M059J (cell line): Measurements from ENCODE around the gene MIDN. TPM values are rescaled to one million over a fixed set of nuclear protein-coding genes. Genes with fewer than 3 reads are reported as not detected.

Experiments
- DNase-seq: peaks from one replicate; pipeline ENCODE4 v3.0.0-alpha.2; 2012; ENCODE audit warnings: low read depth
- total RNA-seq: library from RNA; depleted of rRNA; stranded (reverse); fragments of >200 nt; shearing (Covaris generic); gene quantifications from 2 replicates; pipeline ENCODE4 v1.2.3, GENCODE V29; 2014

MIDN gene
- total RNA-seq, 1 experiment from 2014 or later = 11.0 TPM

GRCh38 chr19:1232652-1233072 is 15.7 kb upstream of the MIDN start:
- DNase-seq = peak; percentile 65

- DNase-seq = no peak
These were observed 15.2 kb upstream of the MIDN start for GRCh38 chr19:1233115-1233667.

DNA sequence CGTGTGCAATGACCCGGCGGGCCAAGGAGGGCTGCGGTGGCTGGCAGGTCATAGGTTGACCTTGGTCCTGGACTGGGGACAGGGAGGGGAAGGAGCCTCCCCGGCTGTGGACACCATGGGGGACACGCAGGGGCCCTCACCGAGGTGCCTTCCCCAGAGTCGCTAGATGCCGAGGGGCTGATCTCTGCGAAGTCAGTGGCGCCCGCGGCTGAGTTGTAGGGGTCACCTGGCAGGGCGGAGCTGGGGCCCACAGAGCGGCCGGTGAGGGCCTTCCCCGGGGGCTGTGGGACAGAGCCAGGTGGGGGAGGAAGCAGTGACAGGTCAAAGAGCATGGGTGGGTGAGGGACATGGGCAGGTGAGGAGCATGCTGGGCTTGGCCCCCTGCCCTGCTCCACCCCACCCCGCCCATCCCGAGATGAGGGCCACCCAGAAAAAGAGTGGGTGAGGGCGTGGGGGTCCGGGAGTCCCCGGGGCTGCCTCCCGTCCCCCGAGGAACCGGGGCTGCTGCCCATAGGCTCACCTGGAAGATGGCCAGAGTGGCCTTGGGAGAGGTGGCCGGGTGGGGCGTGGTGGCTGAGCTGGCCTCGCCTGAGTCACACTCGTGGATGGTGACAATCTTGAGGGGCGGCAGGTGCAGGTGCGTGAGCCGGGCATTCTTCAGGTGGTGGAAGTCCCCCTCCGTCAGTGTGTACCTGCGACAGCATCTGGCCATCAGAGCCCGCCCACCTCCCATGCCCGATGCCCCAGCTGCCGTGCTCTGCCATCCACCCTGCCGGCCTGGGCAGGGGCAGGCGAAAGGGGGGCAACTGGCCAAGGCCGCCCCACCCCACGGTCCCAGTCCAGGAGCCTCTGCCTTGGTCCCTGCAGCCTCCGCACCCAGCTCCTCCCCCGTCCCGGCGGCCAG is 14.1 kb upstream of the MIDN start:
- no peak for DNase-seq

- no peak for DNase-seq
These were observed 13.4 kb upstream of the MIDN start for GRCh38 chr19:1234955-1235380.

DNA sequence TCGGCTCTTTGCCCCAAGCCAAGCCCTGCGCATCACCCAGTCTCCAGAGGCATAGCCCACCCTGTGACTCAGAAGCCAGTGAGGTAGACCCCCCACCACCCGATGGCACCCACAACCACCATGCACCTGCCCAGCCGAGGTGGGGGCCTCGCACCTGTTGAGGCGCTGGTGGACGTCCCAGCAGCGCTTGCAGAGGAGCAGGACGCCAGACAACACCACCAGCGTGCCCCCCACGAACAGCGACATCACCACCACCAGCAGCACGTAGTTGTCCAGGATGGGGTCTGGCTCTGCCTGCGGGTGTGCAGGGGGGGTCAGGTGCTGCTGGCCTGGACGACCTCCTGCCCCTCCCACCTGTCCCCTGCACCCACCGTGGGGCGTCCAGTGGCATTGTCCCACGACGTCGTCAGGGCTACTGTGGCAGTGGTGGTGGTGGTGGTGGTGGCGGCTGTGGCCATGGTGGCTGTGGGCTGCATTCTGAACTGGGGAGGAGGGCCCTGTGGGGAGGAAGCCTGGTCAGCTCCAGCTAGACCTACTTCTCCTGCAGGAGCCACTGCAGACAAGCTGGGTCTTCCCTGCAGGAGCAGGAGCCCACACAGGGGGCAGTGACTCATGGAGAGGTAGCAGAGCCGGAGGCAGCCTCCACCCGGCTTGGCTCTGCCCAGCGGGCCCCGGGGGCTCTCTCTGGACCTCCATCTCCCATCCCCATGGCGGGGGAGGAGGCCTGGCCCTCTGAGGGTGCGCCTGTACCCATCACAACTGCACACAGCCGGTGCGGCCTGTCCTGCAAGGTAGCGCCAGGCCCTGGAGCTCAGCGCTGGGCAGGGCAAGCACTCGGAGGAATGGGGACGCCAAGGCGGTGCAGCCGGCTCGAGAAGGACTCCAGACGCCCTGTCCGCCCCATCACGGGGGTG is 12.5 kb upstream of the MIDN start:
- peak; percentile 73 for DNase-seq

- no peak for DNase-seq
These were observed 11.8 kb upstream of the MIDN start for GRCh38 chr19:1236576-1236975.

DNA sequence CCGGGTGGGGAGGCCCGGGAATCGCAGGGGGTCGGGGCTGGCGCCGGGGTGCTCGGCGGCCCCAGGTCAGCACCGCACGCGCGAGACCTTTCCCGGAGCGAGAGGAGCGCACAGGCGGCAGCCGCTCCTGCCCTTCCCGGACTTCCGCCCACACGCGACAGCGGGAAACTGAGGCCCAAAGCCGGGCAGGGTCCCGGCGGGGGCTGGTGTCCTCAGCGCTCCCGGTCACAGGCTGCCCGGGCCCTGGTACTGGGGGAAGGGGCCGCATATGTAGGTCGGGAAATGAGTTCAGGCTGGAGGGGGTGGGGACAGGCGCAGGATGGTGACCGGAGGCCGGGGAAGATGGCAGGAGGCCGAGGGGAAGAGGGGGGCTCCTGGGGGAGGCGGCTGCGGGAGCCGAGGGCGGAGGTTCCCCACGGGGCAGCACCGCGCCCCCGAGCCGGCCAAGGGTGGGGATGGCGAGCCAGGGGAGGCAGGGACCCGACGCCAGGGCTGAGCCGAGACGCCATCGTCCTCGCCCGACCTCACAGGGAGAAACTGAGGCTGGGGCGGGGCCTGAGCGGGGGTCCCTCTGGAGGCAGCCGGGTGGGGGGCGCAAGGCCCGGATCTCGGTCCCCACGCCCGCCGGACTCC is 11.2 kb upstream of the MIDN start:
- DNase-seq = no peak

DNA sequence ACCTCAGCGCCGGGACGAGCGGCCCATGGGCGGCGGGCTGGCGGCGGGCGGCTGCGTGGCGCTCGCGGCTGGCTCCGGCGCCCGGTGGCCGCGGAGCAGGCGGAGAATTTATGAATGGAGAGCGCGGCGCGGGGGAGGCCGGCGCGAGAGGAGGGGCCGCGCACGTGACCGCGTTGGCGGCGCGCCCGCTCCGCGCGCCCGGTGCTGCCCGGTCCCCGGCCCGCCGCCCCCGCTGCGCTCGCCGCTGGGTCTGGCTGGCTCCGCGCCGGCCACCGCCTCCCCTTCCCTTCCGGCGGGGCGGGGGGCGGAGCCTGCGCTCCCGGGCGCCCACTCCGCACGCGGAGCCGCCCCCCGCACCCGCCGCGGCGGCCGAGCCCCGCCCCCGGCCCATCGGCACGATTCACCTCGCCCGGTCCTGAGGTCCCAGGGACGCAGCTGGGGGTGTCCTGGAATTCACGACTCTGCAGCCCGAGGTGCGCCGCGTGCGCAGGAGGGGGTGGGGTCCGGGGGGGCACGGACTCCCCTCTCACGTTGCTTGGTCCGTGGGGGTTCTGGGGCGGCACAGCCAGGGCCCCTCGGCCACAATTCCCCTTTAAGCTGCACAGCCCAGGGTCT is 10.5 kb upstream of the MIDN start, which contains the start of gene CBARP:
CBARP (minus strand) TSS at position 252 of the 615 bp plus-strand sequence. CDS start 1,905 bp downstream, outside the sequence.
- peak; percentile 28 for DNase-seq

GRCh38 chr19:1238369-1239303 is 9.7 kb upstream of the MIDN start:
- no peak for DNase-seq

DNA sequence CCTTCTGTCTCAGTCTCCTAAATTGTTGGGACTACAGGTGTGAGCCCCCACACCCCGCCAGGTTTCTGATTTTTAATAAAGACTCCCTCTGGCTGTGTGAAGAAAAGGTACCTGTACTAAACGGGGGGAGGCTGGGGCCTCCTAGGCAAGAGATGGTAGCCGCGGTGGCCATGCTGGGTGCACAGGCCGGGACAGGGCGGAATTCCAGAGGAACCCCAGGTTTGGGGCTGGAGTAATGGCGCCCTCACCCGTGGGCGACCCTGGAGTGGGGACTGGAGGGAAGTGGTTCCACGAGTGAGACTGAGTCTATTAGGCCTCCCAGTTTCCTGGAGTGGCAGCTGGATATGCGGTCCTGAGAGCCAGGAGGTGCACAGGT is 9.0 kb upstream of the MIDN start:
- no peak for DNase-seq

GRCh38 chr19:1239796-1240737 is 8.3 kb upstream of the MIDN start:
- DNase-seq = peak; percentile 79

- DNase-seq = no peak
These were observed 7.5 kb upstream of the MIDN start for GRCh38 chr19:1240925-1241324.

DNA sequence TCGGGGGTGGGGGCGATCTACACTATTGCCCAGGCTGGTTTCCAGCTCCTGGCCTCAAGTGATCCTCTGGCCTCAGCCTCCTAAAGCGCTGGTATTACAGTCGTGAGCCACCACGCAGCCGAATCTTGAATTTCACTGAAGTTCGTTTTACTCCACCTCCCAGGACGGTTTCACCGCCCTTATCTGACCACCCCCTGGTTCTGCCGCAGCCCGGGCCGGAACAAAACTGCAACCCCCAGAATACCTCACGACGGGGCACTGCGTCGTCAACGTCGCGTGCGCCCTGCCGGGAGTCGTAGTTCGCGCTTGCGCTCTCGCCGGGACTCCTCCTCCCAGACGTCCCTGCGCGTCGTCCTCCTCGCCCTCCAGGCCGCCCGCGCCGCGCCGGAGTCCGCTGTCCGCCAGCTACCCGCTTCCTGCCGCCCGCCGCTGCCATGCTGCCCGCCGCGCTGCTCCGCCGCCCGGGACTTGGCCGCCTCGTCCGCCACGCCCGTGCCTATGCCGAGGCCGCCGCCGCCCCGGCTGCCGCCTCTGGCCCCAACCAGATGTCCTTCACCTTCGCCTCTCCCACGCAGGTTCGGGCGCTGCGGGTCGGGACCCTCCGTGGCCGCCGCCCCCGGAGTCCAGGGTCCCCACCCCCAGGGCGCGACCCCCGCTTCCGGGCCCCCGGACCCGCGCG is 6.8 kb upstream of the MIDN start, which contains the start of gene ATP5F1D:
ATP5F1D (plus strand) TSS at position 335 of the 679 bp plus-strand sequence; CDS start at position 435, 100 bp downstream.
- DNase-seq = peak; percentile 93

DNA sequence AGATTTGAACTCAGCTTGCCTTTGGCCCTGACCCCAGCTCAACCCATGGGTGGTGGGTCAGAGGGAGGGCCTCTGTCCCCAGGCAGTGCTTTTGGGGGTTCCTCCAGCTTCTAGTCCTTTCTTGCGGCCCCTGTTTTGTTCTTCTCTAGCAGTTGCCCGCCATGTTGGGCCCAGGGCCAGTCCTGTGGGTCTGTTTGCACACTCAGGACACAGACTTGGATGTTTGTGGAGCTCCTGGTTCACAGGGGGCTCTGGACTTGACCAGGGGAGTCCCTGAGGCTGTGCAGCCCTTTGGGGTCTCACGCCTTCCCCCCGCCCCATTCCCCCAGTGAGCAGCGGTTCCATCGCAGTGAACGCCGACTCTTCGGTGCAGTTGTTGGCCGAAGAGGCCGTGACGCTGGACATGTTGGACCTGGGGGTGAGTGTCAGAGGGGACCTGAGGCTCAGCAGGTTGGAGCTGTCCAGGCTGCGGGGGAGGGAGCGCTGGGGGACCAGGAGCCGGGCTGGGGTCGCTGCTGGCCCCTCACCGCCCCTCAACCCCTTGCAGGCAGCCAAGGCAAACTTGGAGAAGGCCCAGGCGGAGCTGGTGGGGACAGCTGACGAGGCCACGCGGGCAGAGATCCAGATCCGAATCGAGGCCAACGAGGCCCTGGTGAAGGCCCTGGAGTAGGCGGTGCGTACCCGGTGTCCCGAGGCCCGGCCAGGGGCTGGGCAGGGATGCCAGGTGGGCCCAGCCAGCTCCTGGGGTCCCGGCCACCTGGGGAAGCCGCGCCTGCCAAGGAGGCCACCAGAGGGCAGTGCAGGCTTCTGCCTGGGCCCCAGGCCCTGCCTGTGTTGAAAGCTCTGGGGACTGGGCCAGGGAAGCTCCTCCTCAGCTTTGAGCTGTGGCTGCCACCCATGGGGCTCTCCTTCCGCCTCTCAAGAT is 4.4 kb upstream of the MIDN start:
- DNase-seq = peak; percentile 75

DNA sequence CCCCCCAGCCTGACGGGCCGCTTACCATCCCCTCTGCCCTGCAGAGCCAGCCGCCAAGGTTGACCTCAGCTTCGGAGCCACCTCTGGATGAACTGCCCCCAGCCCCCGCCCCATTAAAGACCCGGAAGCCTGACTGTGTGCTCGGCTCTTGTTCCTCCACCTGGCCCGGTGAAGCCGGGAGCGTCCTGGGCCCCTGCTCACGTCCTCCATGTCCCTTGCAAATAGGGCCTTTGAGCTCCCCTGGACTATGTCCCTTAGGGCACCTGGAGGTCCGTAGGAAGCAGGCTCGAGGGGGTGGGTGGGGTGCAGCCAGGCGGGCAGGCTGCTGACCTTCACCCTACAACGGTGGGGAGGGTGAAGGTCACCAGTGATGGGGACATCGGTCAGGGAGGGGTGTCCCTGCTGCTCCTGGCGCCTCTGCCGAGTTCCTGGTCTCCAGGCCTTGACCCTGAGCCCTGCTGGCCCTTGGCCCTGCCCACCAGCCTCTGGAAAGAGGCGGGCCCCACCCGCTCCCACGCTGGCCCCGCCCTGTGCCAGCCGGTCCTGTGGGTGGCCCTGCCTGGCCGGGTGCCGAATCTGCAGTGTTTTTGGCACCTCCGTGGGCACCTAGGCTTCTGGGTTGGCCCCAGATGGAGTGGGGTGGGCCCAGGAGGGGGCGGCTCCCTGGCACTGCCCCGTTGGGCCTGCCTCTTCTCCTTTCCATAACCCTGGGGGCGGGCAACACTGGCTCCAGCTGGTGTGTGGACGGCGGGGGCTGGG is 3.5 kb upstream of the MIDN start:
- DNase-seq = no peak
